Subcutaneous abdominal adipose tissue (tissue), 5 donors: ENCODE results near the gene ASH1L.
"Not testable (repeated sequence)": the region's sequence is repeated elsewhere in the genome, so short reads cannot be mapped to it uniquely, and the experiment has no call there.

ENCODE experiments used
- H3K27ac ChIP-seq: one replicate; pipeline ENCODE4 v1.7.0; 2013; ENCODE audit warnings: low read depth, mild to moderate bottlenecking, inconsistent platforms, low read length, moderate library complexity
- H3K27me3 ChIP-seq, 5 donors: one replicate each; pipeline ENCODE4 v1.7.0; 2013; ENCODE audit warnings: low read length in 5 of 5, inconsistent platforms in 1 of 5; ENCODE audit not compliant: control insufficient read depth in 5 of 5, insufficient read depth in 4 of 5
- H3K36me3 ChIP-seq, 5 donors: one replicate each; pipeline ENCODE4 v1.7.0; 2013; ENCODE audit warnings: low read length in 5 of 5; ENCODE audit not compliant: control insufficient read depth in 5 of 5, insufficient read depth in 5 of 5
- H3K4me1 ChIP-seq, 5 donors: one replicate each; pipeline ENCODE4 v1.7.0; 2013; ENCODE audit warnings: low read length in 5 of 5, mild to moderate bottlenecking in 3 of 5, moderate library complexity in 1 of 5; ENCODE audit not compliant: control insufficient read depth in 5 of 5, insufficient read depth in 5 of 5
- H3K4me3 ChIP-seq, 5 donors: one replicate each; pipeline ENCODE4 v1.7.0; 2013; ENCODE audit warnings: low read length in 5 of 5, low read depth in 1 of 5
- H3K9ac ChIP-seq, 5 donors: one replicate each; pipeline ENCODE4 v1.7.0; 2013; ENCODE audit warnings: low read length in 5 of 5, mild to moderate bottlenecking in 4 of 5, moderate library complexity in 3 of 5
- H3K9me3 ChIP-seq, 5 donors: one replicate each; pipeline ENCODE4 v1.7.0; 2013; ENCODE audit warnings: low read length in 5 of 5; ENCODE audit not compliant: control insufficient read depth in 5 of 5
- donor health status: healthy.
- donor health status: healthy.
- donor health status: healthy.
- donor health status: healthy.
- donor health status: healthy.

ASH1L gene

DNA sequence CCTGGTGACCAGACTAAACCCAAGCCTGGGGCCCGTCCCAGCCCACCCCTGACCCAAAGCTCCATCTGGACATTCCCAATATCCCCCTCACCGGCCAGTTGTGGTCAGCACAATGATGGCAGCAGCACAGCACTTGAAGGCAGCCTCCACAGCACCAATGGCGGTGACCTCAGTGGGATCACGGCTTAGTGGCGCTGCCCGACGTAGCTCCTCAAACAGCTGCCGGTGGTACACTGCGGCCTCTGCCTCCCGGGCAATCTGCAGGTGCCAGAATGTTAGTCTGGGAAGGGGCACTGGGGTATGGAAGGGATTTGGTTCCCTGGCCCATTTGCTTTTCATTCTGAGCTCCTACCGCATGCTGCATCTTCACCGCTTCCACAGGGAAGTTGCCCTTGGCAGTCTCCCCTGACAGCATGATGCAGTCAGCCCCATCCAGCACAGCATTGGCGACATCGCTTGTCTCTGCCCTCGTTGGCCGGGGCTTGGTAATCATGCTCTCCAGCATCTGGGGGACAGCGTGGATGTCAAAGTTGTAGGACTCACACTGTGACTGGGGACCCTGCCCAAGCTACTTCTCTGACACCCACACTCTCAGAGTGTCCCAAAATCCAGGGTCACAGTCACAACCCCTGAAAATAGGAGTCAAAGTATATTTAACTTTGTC lies 269.4 kb downstream of the ASH1L start:
- H3K27ac ChIP-seq = no peak overlapping the region
- H3K27me3 ChIP-seq = peaks cover 24 to 48% (median 30%) of the 10 kb centered on the region in 5 donors
- H3K9me3 ChIP-seq = no peaks in the 10 kb centered on the region
- peaks cover 0 to 11% (median 9%) of the 10 kb centered on the region in 5 donors for H3K4me1 ChIP-seq
- H3K9ac ChIP-seq = no peak overlapping the region
- H3K4me3 ChIP-seq = no peak overlapping the region
- peaks cover 0 to 3% (median 0%) of the 10 kb centered on the region in 5 donors for H3K36me3 ChIP-seq

DNA sequence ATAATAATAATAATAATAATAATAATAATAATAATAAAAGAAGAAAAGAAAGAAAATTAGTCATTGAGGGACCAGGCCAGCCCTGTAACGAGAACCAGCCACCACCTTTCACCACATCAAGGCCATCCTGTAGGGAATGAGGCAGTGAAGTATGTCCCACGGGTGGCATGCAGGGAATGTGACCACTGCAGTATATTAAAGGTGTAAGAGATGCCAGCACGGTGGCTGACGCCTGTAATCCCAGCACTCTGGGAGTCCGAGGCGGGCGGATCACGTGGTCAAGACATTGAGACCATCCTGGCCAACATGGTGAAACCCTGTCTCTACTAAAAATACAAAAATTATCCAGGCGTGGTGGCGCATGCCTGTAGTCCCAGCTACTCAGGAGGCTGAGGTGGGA lies 271.6 kb downstream of the ASH1L start:
- H3K36me3 ChIP-seq, H3K9ac ChIP-seq, H3K9me3 ChIP-seq, H3K27ac ChIP-seq, H3K4me3 ChIP-seq: not testable (repeated sequence)
- H3K27me3 ChIP-seq = peaks cover 19 to 34% (median 23%) of the 10 kb centered on the region in 5 donors
- H3K4me1 ChIP-seq = peaks cover 0 to 11% (median 9%) of the 10 kb centered on the region in 5 donors

DNA sequence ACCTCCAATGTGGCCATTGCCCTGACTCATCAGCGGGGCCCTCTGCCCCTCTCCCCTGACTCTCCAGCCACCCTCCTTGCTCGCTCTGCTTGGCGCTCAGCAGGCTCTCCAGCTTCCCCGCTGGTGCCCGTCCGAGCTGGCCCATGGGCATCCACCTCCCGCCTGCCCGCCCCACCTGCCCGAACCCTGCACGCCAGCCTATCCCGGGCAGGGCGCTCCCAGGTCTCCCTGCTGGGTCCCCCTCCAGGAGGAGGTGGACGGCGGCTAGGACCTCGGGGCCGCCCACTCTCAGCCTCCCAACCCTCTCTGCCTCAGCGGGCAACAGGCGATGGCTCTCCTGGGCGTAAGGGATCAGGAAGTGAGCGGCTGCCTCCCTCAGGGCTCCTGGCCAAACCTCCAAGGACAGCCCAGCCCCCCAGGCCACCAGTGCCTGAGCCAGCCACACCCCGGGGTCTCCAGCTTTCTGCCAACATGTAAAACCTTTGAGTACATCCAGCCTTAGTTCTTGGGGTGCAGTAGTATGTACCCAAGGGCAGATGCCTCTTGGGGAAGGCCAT lies 274.5 kb downstream of the ASH1L start:
- H3K9me3 ChIP-seq = no peaks in the 10 kb centered on the region
- peaks cover 0 to 7% (median under 1%) of the 10 kb centered on the region in 5 donors for H3K27me3 ChIP-seq
- H3K4me1 ChIP-seq = no peaks in the 10 kb centered on the region
- peaks cover 0 to 10% (median 0%) of the 10 kb centered on the region in 5 donors for H3K36me3 ChIP-seq
- H3K27ac ChIP-seq = no peak overlapping the region
- no peak overlapping the region for H3K4me3 ChIP-seq
- no peak overlapping the region for H3K9ac ChIP-seq

DNA sequence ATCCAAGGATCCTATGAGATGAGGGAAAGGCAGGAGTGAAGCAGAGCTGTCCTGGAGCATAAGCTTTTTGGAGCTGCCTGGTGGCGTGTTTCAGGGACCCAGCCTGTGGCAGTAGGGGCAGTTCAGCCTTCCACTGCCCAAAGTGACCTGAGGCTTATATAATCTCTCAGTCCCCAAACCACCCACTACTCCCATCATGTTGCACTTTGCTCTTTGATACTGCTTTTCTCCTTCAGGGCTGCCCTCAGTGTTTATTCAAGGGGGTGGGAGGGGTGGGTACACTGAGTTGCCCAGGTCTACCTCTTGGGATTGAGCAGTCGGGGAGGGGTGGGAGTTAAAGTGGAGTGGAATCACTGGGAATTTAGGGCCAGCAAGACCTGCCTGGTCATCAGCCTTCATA lies 276.1 kb downstream of the ASH1L start:
- H3K4me1 ChIP-seq = no peaks in the 10 kb centered on the region
- H3K4me3 ChIP-seq = no peak overlapping the region
- peaks cover 0 to 2% (median 0%) of the 10 kb centered on the region in 5 donors for H3K27me3 ChIP-seq
- H3K9me3 ChIP-seq = no peaks in the 10 kb centered on the region
- H3K36me3 ChIP-seq = peaks cover 0 to 10% (median 0%) of the 10 kb centered on the region in 5 donors
- no peak overlapping the region for H3K9ac ChIP-seq
- no peak overlapping the region for H3K27ac ChIP-seq

DNA sequence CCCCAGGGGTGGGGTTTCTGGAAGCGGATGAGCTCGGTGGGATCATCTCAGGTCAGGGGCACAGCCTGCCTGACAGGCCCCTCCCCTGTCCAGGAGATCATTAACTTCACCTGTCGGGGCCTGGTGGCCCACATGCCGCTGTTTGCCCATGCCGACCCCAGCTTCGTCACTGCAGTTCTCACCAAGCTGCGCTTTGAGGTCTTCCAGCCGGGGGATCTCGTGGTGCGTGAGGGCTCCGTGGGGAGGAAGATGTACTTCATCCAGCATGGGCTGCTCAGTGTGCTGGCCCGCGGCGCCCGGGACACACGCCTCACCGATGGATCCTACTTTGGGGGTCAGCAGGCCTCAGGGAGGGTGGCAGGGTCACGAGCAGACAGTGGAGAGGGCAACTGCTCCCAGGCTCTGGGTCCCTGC lies 277.0 kb downstream of the ASH1L start:
- Histone ChIP-seq H3K9me3 (no peaks in the 10 kb centered on the region), H3K9ac (no peak overlapping the region), H3K4me1 (no peaks in the 10 kb centered on the region), H3K27ac (no peak overlapping the region), H3K36me3 (peaks cover 0 to 10% (median 0%) of the 10 kb centered on the region in 5 donors), H3K27me3 (no peaks in the 10 kb centered on the region), H3K4me3 (no peak overlapping the region)
